ENCODE measurements around the gene CSRP2. TPM values are rescaled to one million over a fixed set of nuclear protein-coding genes. Genes with fewer than 3 reads are reported as not detected.
A peak's percentile ranks its signal among the peaks of the same experiment; 100 is the strongest.

The CSRP2 gene
- total RNA-seq, 1 experiment from 2014 or later: 158 TPM

GRCh38 chr12:76876696-76877229 lies 2.1 kb downstream of the CSRP2 start:
- Mint-ChIP-seq H3K4me3 (peak overlapping the region; percentile 92 to 97), H3K27me3 (ENCODE audit: low read depth) (no peaks in the 10 kb centered on the region), H3K9me3 (no peaks in the 10 kb centered on the region), H3K27ac (no peak overlapping the region), H3K36me3 (ENCODE audit: insufficient read depth in 1 of 3, low read depth in 3 of 3) (peaks cover 0 to 2% (median 2%) of the 10 kb centered on the region in 3 experiments; a peak in 2 of 7 replicates), H3K4me1 (peaks cover 56 to 64% of the 10 kb centered on the region in 2 experiments)
- Histone ChIP-seq H2BK20ac (ENCODE audit: low read depth, low read length, poor library complexity, severe bottlenecking) (no peak overlapping the region), H4K5ac (ENCODE audit: insufficient read length, low read depth, low read length) (no peak overlapping the region), H3K79me1 (ENCODE audit: insufficient read depth, low read depth, low read length, poor library complexity, severe bottlenecking) (peaks cover 6% of the 10 kb centered on the region), H2AK5ac (ENCODE audit: insufficient read length, low read length) (no peak overlapping the region), H2BK120ac (ENCODE audit: low read depth, low read length, poor library complexity, severe bottlenecking) (no peak overlapping the region), H3K18ac (ENCODE audit: insufficient read length, low read depth, low read length) (no peak overlapping the region), H2AFZ (ENCODE audit: low read length) (no peak overlapping the region), H4K20me1 (ENCODE audit: control insufficient read depth, insufficient read depth, insufficient read length) (no peaks in the 10 kb centered on the region), H3K14ac (ENCODE audit: insufficient read depth, low read length) (no peak overlapping the region), H4K91ac (ENCODE audit: insufficient read length, low read depth, low read length) (no peak overlapping the region), H2BK12ac (ENCODE audit: insufficient read length, low read depth, low read length) (no peak overlapping the region), H3K4me1 (ENCODE audit: insufficient read depth, low read length) (peaks cover 11% of the 10 kb centered on the region), H3K4ac (ENCODE audit: low read depth, low read length) (no peak overlapping the region), H3K79me2 (ENCODE audit: insufficient read depth, low read length) (peaks cover 8% of the 10 kb centered on the region; the same call in 1 of the 2 replicates), H2BK15ac (ENCODE audit: low read depth, low read length) (no peak overlapping the region), H3K27me3 (ENCODE audit: insufficient read depth, low read length) (no peaks in the 10 kb centered on the region), H2BK5ac (ENCODE audit: insufficient read length, low read length) (no peak overlapping the region), H4K8ac (replicated peaks; ENCODE audit: insufficient read length, low read depth, low read length) (no peak overlapping the region), H3K56ac (ENCODE audit: insufficient read length, low read depth, low read length) (no peak overlapping the region), H3K23ac (ENCODE audit: insufficient read length, low read depth, low read length) (no peak overlapping the region), H3K27ac (ENCODE audit: insufficient read length, low read depth, low read length) (no peak overlapping the region), H3K9ac (ENCODE audit: extremely low read depth, insufficient read length, low read length) (peak overlapping the region; percentile 10), H3K23me2 (ENCODE audit: insufficient read length, low read depth, low read length, poor library complexity, severe bottlenecking) (peaks cover 4% of the 10 kb centered on the region), H3T11ph (ENCODE audit: low read length) (no peak overlapping the region), H3K4me2 (ENCODE audit: insufficient read depth, insufficient read length, low read length) (peak overlapping the region; percentile 79), H3K9me3 (ENCODE audit: control insufficient read depth, low read depth, low read length) (no peaks in the 10 kb centered on the region)
- whole genome bisulfite sequencing (ENCODE audit: extremely low coverage, insufficient read length, low lambda C conversion rate): no CpG with 5 or more reads among the region's 2 CpGs
- DNase-seq: no peak
- TF ChIP-seq CTCF (conservative IDR thresholded peaks at IDR 0.05): peak; percentile 20; the same call in 1 of the 3 replicates

All from H9 (cell line).